Ammon's horn (tissue), 1 donor: ENCODE results near the gene MYPOP.

Source experiments
- DNase-seq: peaks from one replicate; pipeline ENCODE4 v3.0.0-alpha.2; 2016; ENCODE audit warnings: low spot score

Gene MYPOP

DNA sequence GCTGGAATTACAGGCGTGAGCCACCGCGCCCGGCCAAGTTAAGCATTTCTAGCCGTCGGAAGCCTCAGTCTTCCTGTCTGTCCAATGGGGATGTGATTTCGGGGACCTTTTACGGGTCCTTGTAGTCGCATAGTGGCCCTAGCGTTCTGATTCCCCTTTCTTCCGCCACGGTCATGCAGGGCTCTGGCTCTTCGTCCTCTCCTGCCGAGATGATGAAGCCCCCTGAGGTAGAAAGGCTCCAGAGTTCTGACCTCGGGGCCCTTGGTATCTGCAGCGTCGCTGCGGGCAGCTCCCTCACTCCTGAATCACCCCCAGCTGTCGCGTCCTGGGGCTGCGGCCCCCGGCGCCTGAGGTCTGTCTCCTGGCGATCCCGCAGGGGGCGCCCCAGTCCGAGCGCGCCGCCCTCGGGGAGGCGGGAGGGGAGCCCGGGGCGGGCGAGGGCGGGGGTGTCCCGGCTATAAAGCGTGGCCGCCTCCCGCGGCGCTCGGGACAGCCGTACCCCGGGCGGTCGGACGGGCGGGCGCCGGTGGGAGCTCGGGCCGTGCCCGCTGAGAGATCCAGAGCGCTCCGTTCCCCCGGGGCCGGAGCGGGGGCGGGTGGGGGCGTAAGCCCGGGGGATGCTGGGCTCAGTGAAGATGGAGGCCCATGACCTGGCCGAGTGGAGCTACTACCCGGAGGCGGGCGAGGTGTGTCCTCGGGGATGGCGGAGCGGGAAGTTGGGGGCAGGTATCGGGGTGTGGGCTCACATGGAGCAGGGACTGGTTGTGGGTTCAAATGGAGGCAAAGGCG is 38.4 kb downstream of the MYPOP start, which contains the start of gene FOXA3:
TSS of gene FOXA3 (plus strand) at position 487 of the 789 bp plus-strand sequence. CDS start at position 618, 131 bp downstream.
- DNase-seq = no peak

- DNase-seq = no peak
Observed at GRCh38 chr19:45863335-45863839, 39.0 kb downstream of the MYPOP start.

DNA sequence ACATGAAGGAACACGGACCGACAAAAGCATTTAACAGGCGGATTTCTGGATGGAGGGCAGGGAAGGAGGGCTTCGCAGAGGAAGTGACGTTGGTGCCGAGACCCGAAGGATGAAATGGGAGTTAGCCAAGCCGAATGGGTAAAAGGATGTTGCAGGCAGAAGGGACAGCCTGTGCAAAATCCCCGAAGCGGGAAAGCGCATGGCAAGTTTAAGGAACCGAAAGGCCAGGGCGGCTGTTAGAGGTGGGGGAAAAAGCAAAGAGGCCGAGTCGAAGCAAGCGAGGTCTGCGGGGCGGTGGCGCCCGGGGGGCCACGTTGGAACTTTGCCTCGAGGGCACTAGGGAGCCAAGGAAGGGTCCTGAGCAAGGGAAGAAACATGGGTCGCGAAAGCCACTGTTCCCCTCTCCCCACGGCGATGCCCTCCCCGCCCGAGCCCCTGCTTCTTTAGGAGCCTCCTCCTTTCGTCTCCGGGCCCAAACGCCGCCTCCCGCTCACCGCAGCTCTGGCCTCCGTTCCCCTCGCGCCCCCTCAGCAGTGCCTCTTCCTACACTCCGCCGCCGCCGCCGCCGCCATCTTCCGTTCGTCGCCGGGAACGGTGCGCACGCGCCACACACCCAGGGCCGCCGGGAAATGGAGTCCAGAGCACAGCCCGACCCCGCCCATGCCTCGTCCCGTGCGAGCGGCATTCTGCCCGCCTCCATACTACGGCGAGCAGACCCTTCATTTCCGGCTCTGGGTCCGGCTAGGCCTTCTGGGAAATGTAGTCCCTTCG is 39.7 kb downstream of the MYPOP start, which contains the start of gene SYMPK:
TSS of gene SYMPK (minus strand) at position 584 of the 771 bp plus-strand sequence. CDS start 8,652 bp downstream, outside the sequence.
- DNase-seq = peak; percentile 99

GRCh38 chr19:45862271-45862563 is 40.2 kb downstream of the MYPOP start:
- no peak for DNase-seq

DNA sequence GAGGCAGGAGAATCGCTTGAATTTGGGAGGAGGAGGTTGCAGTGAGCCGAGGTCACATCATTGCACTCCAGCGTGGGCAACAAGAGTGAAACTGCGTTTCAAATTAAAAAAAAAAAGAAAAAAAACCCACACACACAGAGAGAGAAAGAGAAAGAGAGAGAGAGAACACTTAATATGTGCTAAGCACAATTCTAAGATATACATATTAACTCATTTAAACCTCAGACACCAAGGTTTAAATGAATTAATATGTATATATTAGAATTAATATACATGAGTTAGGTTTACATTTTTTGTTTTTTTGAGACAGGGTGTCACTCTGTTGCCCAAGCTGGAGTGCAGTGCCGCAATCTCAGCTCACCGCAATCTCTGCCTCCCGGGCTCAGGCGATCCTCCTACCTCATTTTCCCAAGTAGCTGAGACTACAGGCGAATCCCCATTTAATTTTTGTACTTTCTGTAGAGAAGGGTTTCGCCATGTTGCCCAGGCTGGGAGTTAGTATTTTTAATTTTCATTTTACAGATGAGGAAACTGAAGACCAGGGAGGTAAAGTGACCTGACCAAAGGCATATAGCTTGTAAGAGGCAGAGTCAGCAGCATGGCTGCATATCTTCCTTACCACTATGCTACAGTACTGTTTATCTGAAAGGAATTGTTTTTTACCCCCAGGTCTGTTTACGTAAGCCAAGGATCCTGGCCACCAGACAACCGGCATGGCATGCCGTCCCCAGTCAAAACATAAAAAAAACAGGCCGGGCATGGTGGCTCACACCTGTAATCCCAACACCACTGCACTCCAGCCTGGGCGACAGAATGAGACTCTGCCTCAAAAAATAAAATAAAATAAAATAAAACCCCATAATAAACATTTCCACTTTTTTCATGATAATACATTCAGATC is 41.8 kb downstream of the MYPOP start:
- DNase-seq = no peak

GRCh38 chr19:45854167-45854778 is 48.1 kb downstream of the MYPOP start:
- DNase-seq = no peak

DNA sequence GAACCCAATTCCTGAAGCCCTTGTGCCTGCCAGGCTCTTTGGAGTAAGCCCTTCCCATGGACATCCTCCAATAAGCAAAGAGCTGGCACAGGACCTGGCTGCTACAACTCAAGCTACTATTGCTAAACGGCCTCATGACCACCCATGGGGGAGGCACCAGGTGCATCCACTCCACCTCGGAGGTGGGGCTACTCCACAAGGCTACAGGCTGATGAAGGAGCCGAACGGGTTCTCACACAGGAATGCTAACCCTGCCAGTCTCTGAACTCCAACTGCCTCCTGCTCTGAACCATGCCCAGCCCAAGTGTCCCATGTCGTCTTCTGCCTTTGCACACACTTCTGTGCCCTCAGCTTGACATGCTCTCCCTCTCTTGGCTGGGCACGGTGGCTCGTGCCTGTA is 49.4 kb downstream of the MYPOP start:
- no peak for DNase-seq

DNA sequence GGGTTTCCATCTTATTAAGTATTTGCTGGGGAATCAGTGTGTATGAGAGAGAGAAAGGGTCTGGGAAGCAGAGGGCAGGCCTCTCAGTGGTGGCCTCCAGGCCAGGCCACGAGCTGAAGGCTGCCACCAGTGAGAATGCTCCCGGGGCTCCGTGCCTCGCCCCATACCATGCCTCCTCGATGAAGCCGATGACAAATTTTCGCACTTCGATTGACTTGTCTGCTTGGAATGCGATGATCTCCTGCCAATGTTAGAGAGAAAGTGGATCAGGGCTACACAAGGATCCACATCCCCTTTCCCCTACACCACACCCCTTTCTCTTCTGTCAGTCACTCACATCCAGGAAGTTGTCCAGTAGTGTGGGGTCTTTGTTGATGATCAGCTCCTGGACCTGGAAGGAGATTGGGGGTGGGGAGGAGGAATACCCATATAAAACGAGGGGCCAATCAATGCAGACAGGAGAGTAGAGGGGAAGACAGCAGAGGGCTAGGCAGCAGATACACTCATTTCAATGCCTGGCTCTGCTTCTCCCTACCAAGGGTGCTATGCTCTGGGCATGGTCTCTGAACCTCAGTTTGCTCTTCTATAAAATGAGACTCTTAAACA is 50.2 kb downstream of the MYPOP start:
- DNase-seq = no peak

- no peak for DNase-seq
Observed at GRCh38 chr19:45848922-45849321, 53.5 kb downstream of the MYPOP start.

GRCh38 chr19:45847663-45848062 is 54.8 kb downstream of the MYPOP start:
- DNase-seq = no peak

- DNase-seq = no peak
Observed at GRCh38 chr19:45842198-45842597, 60.2 kb downstream of the MYPOP start.
